Osteoblast (primary cell): ENCODE results near the gene TOX3. TPM values are rescaled to one million over a fixed set of nuclear protein-coding genes. Genes with fewer than 3 reads are reported as not detected.

Experiments used
- DNase-seq: peaks from one replicate; pipeline ENCODE4 v3.0.0; 2011; ENCODE audit warnings: low spot score, mixed read lengths; ENCODE audit not compliant: insufficient read length; ENCODE audit errors: missing footprints
- H2AFZ ChIP-seq: 2 replicates; pipeline ENCODE4 v1.6.0; 2011; ENCODE audit warnings: mild to moderate bottlenecking, low read length
- H3K27ac ChIP-seq: 2 replicates; pipeline ENCODE4 v1.5.1; 2011; ENCODE audit warnings: mild to moderate bottlenecking, low read depth, low read length, moderate library complexity
- H3K27me3 ChIP-seq: 2 replicates; pipeline ENCODE4 v1.6.0; 2012; ENCODE audit warnings: mild to moderate bottlenecking, control low read depth, inconsistent platforms, low read length, moderate library complexity; ENCODE audit not compliant: insufficient read depth
- H3K36me3 ChIP-seq: 2 replicates; pipeline ENCODE4 v1.5.1; 2011; ENCODE audit warnings: mild to moderate bottlenecking, low read length, control low read depth, moderate library complexity; ENCODE audit not compliant: insufficient read depth
- H3K4me1 ChIP-seq: 2 replicates; pipeline ENCODE4 v1.5.1; 2011; ENCODE audit warnings: mild to moderate bottlenecking, low read length, control low read depth, moderate library complexity; ENCODE audit not compliant: insufficient read depth
- H3K4me2 ChIP-seq: 2 replicates; pipeline ENCODE4 v1.6.0; 2011; ENCODE audit warnings: mild to moderate bottlenecking, low read length; ENCODE audit not compliant: insufficient read depth
- H3K4me3 ChIP-seq: fragments of 200-600 bp; sonication (generic); 3 replicates; pipeline ENCODE4 v1.5.1; 2012; ENCODE audit warnings: mild to moderate bottlenecking, low read length, inconsistent platforms; ENCODE audit not compliant: insufficient read depth
- H3K79me2 ChIP-seq: 2 replicates; pipeline ENCODE4 v1.6.0; 2012; ENCODE audit warnings: mild to moderate bottlenecking, low read length, control low read depth, inconsistent platforms; ENCODE audit not compliant: insufficient read depth
- H3K9me3 ChIP-seq: 2 replicates; pipeline ENCODE4 v1.5.1; 2011; ENCODE audit warnings: low read depth, low read length, control low read depth
- H4K20me1 ChIP-seq: 2 replicates; pipeline ENCODE4 v1.6.0; 2012; ENCODE audit warnings: mild to moderate bottlenecking, low read length, control low read depth; ENCODE audit not compliant: insufficient read depth
- total RNA-seq: library from RNA; depleted of rRNA; stranded (reverse); fragments of >200 nt; gene quantifications from 2 replicates; pipeline ENCODE4 v1.2.3, GENCODE V29; 2012
- TF ChIP-seq, protein P1 (sequence below): IDR thresholded peaks from 2 replicates; pipeline ENCODE4 v1.5.1; 2011; ENCODE audit warnings: mild to moderate bottlenecking, low read depth, low read length, moderate library complexity; ENCODE audit errors: extremely low read depth

The TOX3 gene
- total RNA-seq, 1 donor: not detected

DNA sequence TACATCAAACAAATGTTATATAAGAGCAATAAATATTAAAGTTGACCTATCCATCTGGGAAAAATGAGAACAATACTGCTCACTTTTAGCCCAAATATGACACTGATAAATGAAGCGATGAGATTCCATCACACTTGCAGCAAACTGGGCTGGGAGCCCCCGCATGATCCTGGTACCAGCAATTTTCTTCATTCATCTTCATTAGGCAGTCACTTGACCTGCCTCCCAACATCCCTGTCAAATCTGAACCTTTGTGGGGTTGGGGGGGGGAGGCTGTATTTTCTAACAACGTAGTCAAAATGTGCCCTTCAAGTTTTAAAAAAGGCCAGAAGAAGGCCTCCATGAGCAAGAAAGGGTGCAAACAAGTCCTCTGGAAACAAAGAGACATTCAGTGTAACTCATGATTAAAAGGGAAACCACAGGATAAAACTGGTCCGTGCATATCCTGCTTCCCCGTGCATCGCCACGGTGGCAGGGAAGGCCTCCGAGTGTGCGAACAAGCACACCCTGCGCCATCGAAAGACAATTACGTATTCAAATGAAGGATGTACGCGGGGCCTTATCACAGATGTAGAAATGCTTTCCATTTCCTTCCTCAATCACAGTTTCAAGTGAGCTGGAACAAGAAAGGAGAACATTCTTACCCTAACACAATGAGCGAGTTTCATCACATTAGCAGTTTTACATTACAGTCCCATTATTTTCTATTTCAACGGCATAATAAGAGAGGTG, 48.4 kb downstream of the TOX3 start:
- DNase-seq: no peak
- no peaks in the 10 kb centered on the region for H3K36me3 ChIP-seq
- no peak overlapping the region for H2AFZ ChIP-seq
- no peak overlapping the region for H3K4me3 ChIP-seq
- H3K4me2 ChIP-seq: no peak overlapping the region
- H3K27me3 ChIP-seq: no peaks in the 10 kb centered on the region
- H4K20me1 ChIP-seq: no peaks in the 10 kb centered on the region
- no peaks in the 10 kb centered on the region for H3K9me3 ChIP-seq
- TF ChIP-seq, protein P1, sequence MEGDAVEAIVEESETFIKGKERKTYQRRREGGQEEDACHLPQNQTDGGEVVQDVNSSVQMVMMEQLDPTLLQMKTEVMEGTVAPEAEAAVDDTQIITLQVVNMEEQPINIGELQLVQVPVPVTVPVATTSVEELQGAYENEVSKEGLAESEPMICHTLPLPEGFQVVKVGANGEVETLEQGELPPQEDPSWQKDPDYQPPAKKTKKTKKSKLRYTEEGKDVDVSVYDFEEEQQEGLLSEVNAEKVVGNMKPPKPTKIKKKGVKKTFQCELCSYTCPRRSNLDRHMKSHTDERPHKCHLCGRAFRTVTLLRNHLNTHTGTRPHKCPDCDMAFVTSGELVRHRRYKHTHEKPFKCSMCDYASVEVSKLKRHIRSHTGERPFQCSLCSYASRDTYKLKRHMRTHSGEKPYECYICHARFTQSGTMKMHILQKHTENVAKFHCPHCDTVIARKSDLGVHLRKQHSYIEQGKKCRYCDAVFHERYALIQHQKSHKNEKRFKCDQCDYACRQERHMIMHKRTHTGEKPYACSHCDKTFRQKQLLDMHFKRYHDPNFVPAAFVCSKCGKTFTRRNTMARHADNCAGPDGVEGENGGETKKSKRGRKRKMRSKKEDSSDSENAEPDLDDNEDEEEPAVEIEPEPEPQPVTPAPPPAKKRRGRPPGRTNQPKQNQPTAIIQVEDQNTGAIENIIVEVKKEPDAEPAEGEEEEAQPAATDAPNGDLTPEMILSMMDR: no peak
- H3K27ac ChIP-seq: no peak overlapping the region
- no peaks in the 10 kb centered on the region for H3K79me2 ChIP-seq
- H3K4me1 ChIP-seq: no peaks in the 10 kb centered on the region

- no peaks in the 10 kb centered on the region for H3K36me3 ChIP-seq
- no peaks in the 10 kb centered on the region for H3K27me3 ChIP-seq
- no peaks in the 10 kb centered on the region for H3K9me3 ChIP-seq
- no peaks in the 10 kb centered on the region for H3K4me1 ChIP-seq
- no peak for DNase-seq
- H2AFZ ChIP-seq: no peak overlapping the region
- no peak overlapping the region for H3K27ac ChIP-seq
- no peaks in the 10 kb centered on the region for H4K20me1 ChIP-seq
- H3K4me2 ChIP-seq: no peak overlapping the region
- H3K4me3 ChIP-seq: no peak overlapping the region
- TF ChIP-seq, protein P1: no peak
- H3K79me2 ChIP-seq: no peaks in the 10 kb centered on the region
These were observed 49.7 kb downstream of the TOX3 start for GRCh38 chr16:52497067-52497816.

GRCh38 chr16:52496051-52496876, 50.7 kb downstream of the TOX3 start:
- Histone ChIP-seq H3K27me3 (no peaks in the 10 kb centered on the region), H3K4me2 (no peak overlapping the region), H3K79me2 (no peaks in the 10 kb centered on the region), H3K9me3 (no peaks in the 10 kb centered on the region), H4K20me1 (no peaks in the 10 kb centered on the region), H3K4me3 (no peak overlapping the region), H3K4me1 (no peaks in the 10 kb centered on the region), H3K27ac (no peak overlapping the region), H3K36me3 (no peaks in the 10 kb centered on the region), H2AFZ (no peak overlapping the region)
- no peak for DNase-seq
- TF ChIP-seq, protein P1: no peak
